ENCODE measurements around the gene KRTAP9-9. TPM values are rescaled to one million over a fixed set of nuclear protein-coding genes. Genes with fewer than 3 reads are reported as not detected.
A peak's percentile ranks its signal among the peaks of the same experiment; 100 is the strongest.

Gene KRTAP9-9
- total and polyA plus RNA-seq, 11 donors: not detected

- H3K9me3 ChIP-seq: peaks cover 0 to 10% (median 0%) of the 10 kb centered on the region in 12 donors
- H3K27ac ChIP-seq: peak within 1 kb of the TSS in 2 of 12 donors; percentile 10 to 45
- intact Hi-C loops (cut with DNase I): loop anchor here in 2 of 10 donors (2.0 to 10.0 kb wide), 2 partner anchors 163 kb away; partner anchors contain the start of gene KRT32 (in 1 of the 2)
- peak; percentile 96 to 97 (median 96) for ATAC-seq
- 36 to 45% (median 44%) methylated on average over 10 to 11 of the region's 11 CpGs for WGBS, 4 donors
- H3K36me3 ChIP-seq: no peaks in the 10 kb centered on the region
- no peak for TF ChIP-seq POLR2A (IDR thresholded peaks at IDR 0.05)
- TF ChIP-seq, protein P1, sequence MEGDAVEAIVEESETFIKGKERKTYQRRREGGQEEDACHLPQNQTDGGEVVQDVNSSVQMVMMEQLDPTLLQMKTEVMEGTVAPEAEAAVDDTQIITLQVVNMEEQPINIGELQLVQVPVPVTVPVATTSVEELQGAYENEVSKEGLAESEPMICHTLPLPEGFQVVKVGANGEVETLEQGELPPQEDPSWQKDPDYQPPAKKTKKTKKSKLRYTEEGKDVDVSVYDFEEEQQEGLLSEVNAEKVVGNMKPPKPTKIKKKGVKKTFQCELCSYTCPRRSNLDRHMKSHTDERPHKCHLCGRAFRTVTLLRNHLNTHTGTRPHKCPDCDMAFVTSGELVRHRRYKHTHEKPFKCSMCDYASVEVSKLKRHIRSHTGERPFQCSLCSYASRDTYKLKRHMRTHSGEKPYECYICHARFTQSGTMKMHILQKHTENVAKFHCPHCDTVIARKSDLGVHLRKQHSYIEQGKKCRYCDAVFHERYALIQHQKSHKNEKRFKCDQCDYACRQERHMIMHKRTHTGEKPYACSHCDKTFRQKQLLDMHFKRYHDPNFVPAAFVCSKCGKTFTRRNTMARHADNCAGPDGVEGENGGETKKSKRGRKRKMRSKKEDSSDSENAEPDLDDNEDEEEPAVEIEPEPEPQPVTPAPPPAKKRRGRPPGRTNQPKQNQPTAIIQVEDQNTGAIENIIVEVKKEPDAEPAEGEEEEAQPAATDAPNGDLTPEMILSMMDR (IDR thresholded peaks at IDR 0.05): no peak
- H3K4me1 ChIP-seq: peaks cover 0 to 13% (median 0%) of the 10 kb centered on the region in 12 donors
- H3K4me3 ChIP-seq: no peak within 1 kb of the TSS
- peaks cover 0 to 2% (median 0%) of the 10 kb centered on the region in 9 donors for H3K27me3 ChIP-seq
- peak; percentile 48 to 84 (median 73) for DNase-seq
Observed at GRCh38 chr17:41301916-41302901, 47.0 kb downstream of the KRTAP9-9 start, which contains the start of gene KRTAP29-1. TSS of gene KRTAP29-1 (minus strand) at chr17:41302851. CDS start at chr17:41302851, 0 bp downstream.

DNA sequence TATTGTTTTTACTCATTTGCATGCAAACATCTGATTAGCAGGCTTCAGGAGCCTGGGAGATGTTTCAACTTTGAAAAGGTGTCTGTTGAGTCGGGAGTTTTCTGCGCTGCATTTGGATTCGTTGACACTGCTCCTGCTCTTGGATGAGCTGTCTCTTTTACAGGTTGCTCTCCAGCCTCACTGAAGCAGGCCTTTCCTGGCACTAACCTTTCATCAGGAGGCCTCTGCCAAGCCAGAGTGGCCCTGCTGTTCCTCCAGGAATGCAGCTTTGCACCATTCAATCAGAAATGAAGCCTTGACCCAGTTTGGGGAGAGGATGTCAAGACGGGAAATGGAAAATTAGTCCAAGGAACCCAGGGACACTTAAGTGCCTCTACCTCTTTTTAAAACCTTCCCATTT is 47.8 kb downstream of the KRTAP9-9 start:
- no peak for TF ChIP-seq POLR2A (IDR thresholded peaks at IDR 0.05)
- TF ChIP-seq, protein P1 (IDR thresholded peaks at IDR 0.05): no peak
- intact Hi-C loops (cut with DNase I): loop anchor here in 2 of 10 donors (2.0 to 10.0 kb wide), 2 partner anchors 162 kb away; partner anchors contain the start of gene KRT32 (in 1 of the 2)
- Histone ChIP-seq H3K4me3 (no peak overlapping the region), H3K36me3 (no peaks in the 10 kb centered on the region), H3K9me3 (peaks cover 0 to 10% (median 0%) of the 10 kb centered on the region in 12 donors), H3K27me3 (peaks cover 0 to 2% (median 0%) of the 10 kb centered on the region in 9 donors), H3K27ac (peak overlapping the region in 1 of 12 donors; percentile 29), H3K4me1 (peaks cover 0 to 18% (median under 1%) of the 10 kb centered on the region in 12 donors)
- no peak for DNase-seq
- 73 to 81% (median 77%) methylated on average over 4 of the region's 4 CpGs for WGBS, 4 donors
- no peak for ATAC-seq

DNA sequence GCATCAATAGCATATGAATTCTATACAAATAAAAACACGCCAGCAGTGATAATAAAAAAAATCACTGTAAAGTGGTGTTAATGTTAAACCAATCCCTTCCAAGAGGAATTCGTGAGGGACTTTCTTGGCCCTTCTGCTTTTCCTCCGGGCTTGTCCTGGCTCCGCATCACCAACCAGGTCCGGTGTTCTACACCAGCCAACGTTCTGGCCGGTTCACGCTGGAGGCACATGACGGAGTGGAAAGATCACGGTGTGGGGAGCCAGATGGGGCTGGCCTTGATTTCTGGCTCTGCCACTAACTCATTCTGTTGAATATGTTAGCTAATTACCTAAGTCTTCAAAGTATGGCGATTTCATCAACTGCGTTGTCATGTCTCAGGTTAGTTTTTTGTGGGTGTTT is 48.9 kb downstream of the KRTAP9-9 start:
- intact Hi-C loops (cut with DNase I): loop anchor here in 1 of 10 donors (10.0 kb wide), 1 partner anchor 161 kb away; the partner anchor contains the start of gene KRT32
- TF ChIP-seq POLR2A (IDR thresholded peaks at IDR 0.05): no peak
- TF ChIP-seq, protein P1 (IDR thresholded peaks at IDR 0.05): no peak
- H3K27ac ChIP-seq: no peak overlapping the region
- no peak for ATAC-seq
- no peak overlapping the region for H3K4me3 ChIP-seq
- H3K4me1 ChIP-seq: peaks cover 0 to 26% (median 1%) of the 10 kb centered on the region in 12 donors
- H3K36me3 ChIP-seq: no peaks in the 10 kb centered on the region
- peaks cover 0 to 2% (median 0%) of the 10 kb centered on the region in 9 donors for H3K27me3 ChIP-seq
- peaks cover 0 to 10% (median 0%) of the 10 kb centered on the region in 12 donors for H3K9me3 ChIP-seq
- WGBS, 4 donors: 82 to 87% (median 83%) methylated on average over 12 of the region's 12 CpGs
- no peak for DNase-seq

Other genes with a start within 250 kb of the KRTAP9-9 start
Only the 30 nearest of the 40 such genes appear.
- not detected for gene KRTAP2-3, start 195.3 kb upstream of the KRTAP9-9 start, total RNA-seq
- not detected for gene KRTAP2-3, start 195.3 kb upstream of the KRTAP9-9 start, polyA plus RNA-seq
- gene KRTAP2-4, start 189.5 kb upstream of the KRTAP9-9 start, total RNA-seq: not detected
- gene KRTAP2-4, start 189.5 kb upstream of the KRTAP9-9 start, polyA plus RNA-seq: not detected
- gene KRTAP4-7, start 171.2 kb upstream of the KRTAP9-9 start, total RNA-seq: not detected
- gene KRTAP4-7, start 171.2 kb upstream of the KRTAP9-9 start, polyA plus RNA-seq: not detected
- not detected for gene KRTAP4-8, start 157.2 kb upstream of the KRTAP9-9 start, total RNA-seq
- gene KRTAP4-8, start 157.2 kb upstream of the KRTAP9-9 start, polyA plus RNA-seq: not detected
- gene KRTAP4-16, start 153.2 kb upstream of the KRTAP9-9 start, total RNA-seq: not detected
- not detected for gene KRTAP4-16, start 153.2 kb upstream of the KRTAP9-9 start, polyA plus RNA-seq
- not detected for gene KRTAP4-9, start 150.0 kb upstream of the KRTAP9-9 start, total RNA-seq
- not detected for gene KRTAP4-9, start 150.0 kb upstream of the KRTAP9-9 start, polyA plus RNA-seq
- not detected for gene KRTAP4-11, start 137.0 kb upstream of the KRTAP9-9 start, total RNA-seq
- not detected for gene KRTAP4-11, start 137.0 kb upstream of the KRTAP9-9 start, polyA plus RNA-seq
- gene KRTAP4-12, start 131.2 kb upstream of the KRTAP9-9 start, total RNA-seq: not detected
- gene KRTAP4-12, start 131.2 kb upstream of the KRTAP9-9 start, polyA plus RNA-seq: not detected
- not detected for gene KRTAP4-6, start 114.8 kb upstream of the KRTAP9-9 start, total RNA-seq
- not detected for gene KRTAP4-6, start 114.8 kb upstream of the KRTAP9-9 start, polyA plus RNA-seq
- gene KRTAP4-5, start 105.6 kb upstream of the KRTAP9-9 start, total RNA-seq: not detected
- gene KRTAP4-5, start 105.6 kb upstream of the KRTAP9-9 start, polyA plus RNA-seq: not detected
- not detected for gene KRTAP4-4, start 94.6 kb upstream of the KRTAP9-9 start, total RNA-seq
- not detected for gene KRTAP4-4, start 94.6 kb upstream of the KRTAP9-9 start, polyA plus RNA-seq
- not detected for gene KRTAP4-3, start 87.2 kb upstream of the KRTAP9-9 start, total RNA-seq
- not detected for gene KRTAP4-3, start 87.2 kb upstream of the KRTAP9-9 start, polyA plus RNA-seq
- gene KRTAP4-2, start 77.2 kb upstream of the KRTAP9-9 start, total RNA-seq: not detected
- not detected for gene KRTAP4-2, start 77.2 kb upstream of the KRTAP9-9 start, polyA plus RNA-seq
- gene KRTAP4-1, start 70.5 kb upstream of the KRTAP9-9 start, total RNA-seq: not detected
- gene KRTAP4-1, start 70.5 kb upstream of the KRTAP9-9 start, polyA plus RNA-seq: not detected
- gene KRTAP9-1, start 65.5 kb upstream of the KRTAP9-9 start, total RNA-seq: not detected
- gene KRTAP9-1, start 65.5 kb upstream of the KRTAP9-9 start, polyA plus RNA-seq: not detected
- gene KRTAP9-2, start 28.7 kb upstream of the KRTAP9-9 start, total RNA-seq: not detected
- gene KRTAP9-2, start 28.7 kb upstream of the KRTAP9-9 start, polyA plus RNA-seq: not detected
- not detected for gene KRTAP9-3, start 22.9 kb upstream of the KRTAP9-9 start, total RNA-seq
- not detected for gene KRTAP9-3, start 22.9 kb upstream of the KRTAP9-9 start, polyA plus RNA-seq
- not detected for gene KRTAP9-8, start 17.4 kb upstream of the KRTAP9-9 start, total RNA-seq
- not detected for gene KRTAP9-8, start 17.4 kb upstream of the KRTAP9-9 start, polyA plus RNA-seq
- not detected for gene KRTAP9-4, start 5.7 kb upstream of the KRTAP9-9 start, total RNA-seq
- not detected for gene KRTAP9-4, start 5.7 kb upstream of the KRTAP9-9 start, polyA plus RNA-seq
- not detected for gene KRTAP9-6, start 10.0 kb downstream of the KRTAP9-9 start, total RNA-seq
- gene KRTAP9-6, start 10.0 kb downstream of the KRTAP9-9 start, polyA plus RNA-seq: not detected
- not detected for gene KRTAP9-7, start 20.3 kb downstream of the KRTAP9-9 start, total RNA-seq
- not detected for gene KRTAP9-7, start 20.3 kb downstream of the KRTAP9-9 start, polyA plus RNA-seq
- gene KRTAP29-1, start 47.5 kb downstream of the KRTAP9-9 start, total RNA-seq: not detected
- not detected for gene KRTAP29-1, start 47.5 kb downstream of the KRTAP9-9 start, polyA plus RNA-seq
- gene KRTAP16-1, start 53.9 kb downstream of the KRTAP9-9 start, total RNA-seq: not detected
- gene KRTAP16-1, start 53.9 kb downstream of the KRTAP9-9 start, polyA plus RNA-seq: not detected
- gene KRTAP17-1, start 60.3 kb downstream of the KRTAP9-9 start, total RNA-seq: not detected
- gene KRTAP17-1, start 60.3 kb downstream of the KRTAP9-9 start, polyA plus RNA-seq: not detected
- gene KRT33A, start 95.4 kb downstream of the KRTAP9-9 start, total RNA-seq: not detected
- not detected for gene KRT33A, start 95.4 kb downstream of the KRTAP9-9 start, polyA plus RNA-seq
- gene KRT33B, start 114.4 kb downstream of the KRTAP9-9 start, total RNA-seq: not detected
- not detected for gene KRT33B, start 114.4 kb downstream of the KRTAP9-9 start, polyA plus RNA-seq
- not detected for gene KRT34, start 126.9 kb downstream of the KRTAP9-9 start, total RNA-seq
- gene KRT34, start 126.9 kb downstream of the KRTAP9-9 start, polyA plus RNA-seq: not detected
- gene KRT31, start 142.2 kb downstream of the KRTAP9-9 start, total RNA-seq: not detected
- gene KRT31, start 142.2 kb downstream of the KRTAP9-9 start, polyA plus RNA-seq: not detected
- not detected for gene KRT37, start 169.2 kb downstream of the KRTAP9-9 start, total RNA-seq
- not detected for gene KRT37, start 169.2 kb downstream of the KRTAP9-9 start, polyA plus RNA-seq
- not detected for gene KRT38, start 185.6 kb downstream of the KRTAP9-9 start, total RNA-seq
- gene KRT38, start 185.6 kb downstream of the KRTAP9-9 start, polyA plus RNA-seq: not detected